BJ (cell line): Measurements from ENCODE around the gene PPP3CB. TPM values are rescaled to one million over a fixed set of nuclear protein-coding genes. Genes with fewer than 3 reads are reported as not detected.

Experiments
- CTCF ChIA-PET: fragments of 350-600 bp; formaldehyde crosslinking; extraction: SDS; loops from one replicate; lab custom pipeline; 2021; ENCODE audit warnings: antibody characterized with exemption, inconsistent platforms; lab: Yijun Ruan, JAX
- POLR2A ChIA-PET: fragments of 300-600 bp; sonication (Branson Sonifier 250); formaldehyde crosslinking; extraction: SDS; loops from one replicate; lab custom pipeline; 2021; ENCODE audit warnings: antibody characterized with exemption; lab: Charles Lee
- DNase-seq: peaks from one replicate; pipeline ENCODE4 v3.0.0-alpha.2; 2011; ENCODE audit warnings: low read depth
- H3K27me3 ChIP-seq: 2 replicates; pipeline ENCODE4 v1.6.0; 2011; ENCODE audit warnings: low read length; ENCODE audit not compliant: control insufficient read depth, insufficient read depth
- H3K36me3 ChIP-seq: 2 replicates; pipeline ENCODE4 v1.5.1; 2011; ENCODE audit warnings: low read length; ENCODE audit not compliant: control insufficient read depth, insufficient read depth
- H3K4me3 ChIP-seq: 2 replicates; pipeline ENCODE4 v1.5.1; 2011; ENCODE audit warnings: low read depth, mild to moderate bottlenecking, control low read depth, low read length
- polyA plus RNA-seq: library from polyadenylated mRNA; depleted of rRNA; stranded (reverse); fragments of >200 nt; gene quantifications from 2 replicates; pipeline ENCODE4 v1.2.3, GENCODE V29; 2011
- TF ChIP-seq, protein P1 (sequence below): IDR thresholded peaks from 2 replicates; pipeline ENCODE4 v1.5.1; 2011; ENCODE audit warnings: low read depth, mild to moderate bottlenecking, control low read depth, inconsistent platforms, low read length, moderate library complexity; ENCODE audit not compliant: insufficient read depth

PPP3CB gene
- polyA plus RNA-seq, 1 experiment = 11.7 TPM

DNA sequence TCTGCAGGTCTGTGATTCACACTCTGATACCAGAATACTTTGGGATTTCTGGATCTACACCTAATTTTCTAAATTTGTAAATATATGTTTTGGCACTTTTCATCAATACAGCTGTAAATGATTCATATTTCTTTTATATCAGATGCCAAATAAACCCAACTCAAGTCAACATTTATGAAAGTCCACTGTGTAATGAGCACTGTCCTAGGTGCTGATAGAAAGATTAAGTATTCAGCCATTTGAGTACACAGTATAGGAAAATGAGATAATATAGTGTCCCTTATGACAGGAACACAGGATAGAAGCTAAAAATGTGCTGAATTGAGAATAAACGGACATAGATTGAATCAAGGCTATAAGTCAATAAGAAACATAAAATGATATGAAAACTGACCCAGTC, 88.3 kb downstream of the PPP3CB start:
- Histone ChIP-seq H3K4me3 (no peak overlapping the region), H3K27me3 (no peaks in the 10 kb centered on the region), H3K36me3 (no peaks in the 10 kb centered on the region)
- TF ChIP-seq, protein P1, sequence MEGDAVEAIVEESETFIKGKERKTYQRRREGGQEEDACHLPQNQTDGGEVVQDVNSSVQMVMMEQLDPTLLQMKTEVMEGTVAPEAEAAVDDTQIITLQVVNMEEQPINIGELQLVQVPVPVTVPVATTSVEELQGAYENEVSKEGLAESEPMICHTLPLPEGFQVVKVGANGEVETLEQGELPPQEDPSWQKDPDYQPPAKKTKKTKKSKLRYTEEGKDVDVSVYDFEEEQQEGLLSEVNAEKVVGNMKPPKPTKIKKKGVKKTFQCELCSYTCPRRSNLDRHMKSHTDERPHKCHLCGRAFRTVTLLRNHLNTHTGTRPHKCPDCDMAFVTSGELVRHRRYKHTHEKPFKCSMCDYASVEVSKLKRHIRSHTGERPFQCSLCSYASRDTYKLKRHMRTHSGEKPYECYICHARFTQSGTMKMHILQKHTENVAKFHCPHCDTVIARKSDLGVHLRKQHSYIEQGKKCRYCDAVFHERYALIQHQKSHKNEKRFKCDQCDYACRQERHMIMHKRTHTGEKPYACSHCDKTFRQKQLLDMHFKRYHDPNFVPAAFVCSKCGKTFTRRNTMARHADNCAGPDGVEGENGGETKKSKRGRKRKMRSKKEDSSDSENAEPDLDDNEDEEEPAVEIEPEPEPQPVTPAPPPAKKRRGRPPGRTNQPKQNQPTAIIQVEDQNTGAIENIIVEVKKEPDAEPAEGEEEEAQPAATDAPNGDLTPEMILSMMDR = no peak
- ChIA-PET CTCF (no interaction called here), POLR2A (no interaction called here)
- no peak for DNase-seq

DNA sequence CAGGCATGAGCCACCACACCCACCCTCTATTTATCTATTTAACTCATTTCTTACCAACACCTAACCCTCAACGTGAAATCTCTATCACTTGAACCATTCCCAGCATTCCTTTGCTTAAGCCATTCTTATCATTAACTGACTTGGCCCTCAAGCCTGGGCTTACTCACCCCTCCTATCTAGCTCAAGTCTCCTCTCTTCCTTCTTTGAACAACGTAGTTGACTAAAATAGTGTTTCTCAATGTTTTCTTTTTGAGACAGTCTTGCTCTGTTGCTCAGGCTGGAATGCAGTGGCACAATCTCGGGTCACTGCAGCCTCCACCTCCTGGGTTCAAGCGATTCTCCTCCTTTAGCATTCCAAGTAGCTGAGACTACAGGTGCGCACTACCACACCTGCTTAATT, 89.0 kb downstream of the PPP3CB start:
- ChIA-PET CTCF (no interaction called here), POLR2A (no interaction called here)
- DNase-seq = no peak
- TF ChIP-seq, protein P1 = no peak
- Histone ChIP-seq H3K36me3 (no peaks in the 10 kb centered on the region), H3K27me3 (no peaks in the 10 kb centered on the region), H3K4me3 (no peak overlapping the region)

DNA sequence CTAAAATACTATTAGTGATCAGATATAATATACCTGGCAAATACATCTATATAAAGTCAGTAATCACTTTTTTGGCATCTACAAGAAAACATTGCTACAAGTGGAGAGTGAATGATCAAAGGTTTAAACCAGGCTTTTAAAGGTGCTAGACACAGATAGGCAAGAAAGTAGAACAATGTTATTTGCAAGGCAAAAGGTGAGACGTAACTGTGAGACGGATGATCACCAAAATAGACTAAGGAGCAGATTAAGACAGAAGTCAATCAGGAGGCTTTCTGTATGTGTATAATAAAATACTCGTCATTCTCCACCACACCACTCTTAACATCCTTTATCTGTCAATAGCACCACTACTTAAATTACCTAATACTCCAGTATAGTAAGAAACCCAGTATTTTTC, 90.3 kb downstream of the PPP3CB start:
- TF ChIP-seq, protein P1 = no peak
- ChIA-PET CTCF (no interaction called here), POLR2A (no interaction called here)
- no peak overlapping the region for H3K4me3 ChIP-seq
- no peaks in the 10 kb centered on the region for H3K36me3 ChIP-seq
- no peak for DNase-seq
- no peaks in the 10 kb centered on the region for H3K27me3 ChIP-seq

DNA sequence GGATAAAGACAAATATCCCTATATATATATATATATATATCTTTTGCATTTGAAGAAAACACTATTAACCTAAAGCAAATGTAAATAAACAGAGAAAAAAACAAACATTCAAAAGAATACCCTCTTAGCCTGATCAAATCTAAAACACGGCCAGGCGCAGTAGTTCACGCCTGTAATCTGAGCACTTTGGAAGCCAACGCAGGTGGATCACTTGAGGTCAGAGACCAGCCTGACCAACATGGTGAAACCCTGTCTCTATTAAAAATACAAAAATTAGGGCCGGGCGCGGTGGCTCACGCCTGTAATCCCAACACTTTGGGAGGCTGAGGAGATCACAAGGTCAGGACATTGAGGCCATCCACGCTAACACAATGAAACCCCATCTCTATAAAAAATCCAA, 91.1 kb downstream of the PPP3CB start:
- POLR2A ChIA-PET = no interaction called here
- Histone ChIP-seq H3K4me3 (no peak overlapping the region), H3K27me3 (no peaks in the 10 kb centered on the region), H3K36me3 (no peaks in the 10 kb centered on the region)
- CTCF ChIA-PET = interaction anchor here (0.6 kb wide), 1 partner anchor 9 kb away, joined by 3 read pairs; no protein-coding TSS in a partner anchor
- DNase-seq = no peak
- TF ChIP-seq, protein P1 = no peak

DNA sequence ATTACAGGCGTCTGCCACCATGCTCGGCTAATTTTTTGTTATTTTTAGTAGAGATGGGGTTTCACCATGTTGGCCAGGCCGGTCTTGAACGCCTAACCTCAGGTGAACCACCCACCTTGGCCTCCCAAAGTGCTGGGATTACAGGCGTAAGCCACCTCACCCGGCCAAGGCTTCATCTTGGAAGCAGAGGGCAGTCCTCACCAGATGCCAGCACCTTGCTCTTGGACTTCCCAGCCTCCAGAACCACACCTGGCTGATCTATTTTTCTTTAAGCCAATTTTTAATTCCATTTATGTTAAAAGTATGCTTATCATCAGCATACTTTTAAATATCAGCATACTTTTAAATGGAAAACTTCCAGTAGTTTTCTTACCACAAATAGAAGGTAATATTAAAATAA, 94.2 kb downstream of the PPP3CB start:
- TF ChIP-seq, protein P1 = no peak
- DNase-seq = no peak
- H3K36me3 ChIP-seq = 0 out of 2 replicates have a peak, but pooled peaks cover 4% of the 10 kb centered on the region
- no peak overlapping the region for H3K4me3 ChIP-seq
- ChIA-PET CTCF (no interaction called here), POLR2A (no interaction called here)
- no peaks in the 10 kb centered on the region for H3K27me3 ChIP-seq
